K562 (cell line): ENCODE results near the gene SLC24A3. TPM values are rescaled to one million over a fixed set of nuclear protein-coding genes. Genes with fewer than 3 reads are reported as not detected.

ENCODE experiments used
- ATAC-seq: fragments of 200-7000 bp; cut with Tn5 transposase; 3 replicates; pipeline ENCODE4 v1.9.1; 2020; ENCODE audit warnings: moderate library complexity
- BruUV-seq: library from RNA; stranded (reverse); fragments of 400-500 nt; replicated peaks from 2 replicates; lab custom pipeline; 2021; lab: Mats Ljungman, UMichigan
- CTCF ChIA-PET: fragments of 300-600 bp; formaldehyde crosslinking; extraction: SDS; loops from one replicate; lab custom pipeline; 2021; ENCODE audit warnings: low intra/inter-chr PET ratio; lab: Yijun Ruan, JAX
- POLR2A ChIA-PET: fragments of 300-600, 350-650 bp; sonication (Branson Sonifier 250); formaldehyde crosslinking; extraction: SDS; loops from one replicate; lab custom pipeline; 2021; ENCODE audit warnings: antibody characterized with exemption, inconsistent platforms; lab: Yijun Ruan, JAX
- DNase-seq, 4 experiments: peaks; one replicate each; pipeline versions ENCODE4 v3.0.0 to v3.0.0-alpha.2; 2011 to 2018; ENCODE audit warnings: low spot score in 3 of 4, mixed read lengths in 3 of 4; ENCODE audit errors: extremely low read depth in 1 of 4
- FAIRE-seq: peaks from 2 replicates; lab custom pipeline; 2011; peaks lifted over from hg19 to GRCh38; lab: Jason Lieb, UNC
- H2AFZ ChIP-seq: 2 replicates; pipeline ENCODE4 v1.6.0; 2011; ENCODE audit warnings: low read depth, low read length, control low read depth, inconsistent platforms
- H3K27ac ChIP-seq: fragments of 200-600 bp; 3 replicates; pipeline ENCODE4 v1.8.0; 2011; ENCODE audit warnings: low read depth, mild to moderate bottlenecking, control low read depth, inconsistent platforms, low read length, moderate library complexity, mixed read lengths; ENCODE audit errors: extremely low read depth
- H3K27me3 ChIP-seq, 2 experiments: fragments of 300-600 bp in 1 of 2; 2 replicates in 1 of 2; 3 replicates in 1 of 2; pipeline versions ENCODE4 v1.6.0 to v1.8.0; 2011; ENCODE audit warnings: inconsistent platforms in 2 of 2, low read length in 2 of 2, mild to moderate bottlenecking in 1 of 2, mixed read lengths in 1 of 2, moderate library complexity in 1 of 2; ENCODE audit not compliant: control insufficient read depth in 2 of 2, insufficient read depth in 2 of 2
- H3K36me3 ChIP-seq: fragments of 300-600 bp; 3 replicates; pipeline ENCODE4 v1.8.0; 2011; ENCODE audit warnings: mild to moderate bottlenecking, low read length, inconsistent platforms; ENCODE audit not compliant: control insufficient read depth, insufficient read depth
- H3K4me1 ChIP-seq, 2 experiments: fragments of 200-600 bp in 1 of 2; replicated peaks in 1 of 2; 2 replicates in 1 of 2; 3 replicates in 1 of 2; pipeline versions ENCODE4 v1.5.1 to v1.8.0; 2011; ENCODE audit warnings: inconsistent platforms in 2 of 2, low read length in 2 of 2, mild to moderate bottlenecking in 1 of 2, mixed read lengths in 1 of 2, moderate library complexity in 1 of 2; ENCODE audit not compliant: control insufficient read depth in 2 of 2, insufficient read depth in 2 of 2
- H3K4me2 ChIP-seq: 2 replicates; pipeline ENCODE4 v1.6.1; 2011; ENCODE audit warnings: low read length, control low read depth, inconsistent platforms, mixed read lengths; ENCODE audit not compliant: insufficient read depth
- H3K4me3 ChIP-seq: fragments of 200-600 bp; sonication (generic), shearing (Covaris generic); 2 replicates; pipeline ENCODE4 v1.5.1; 2016; ENCODE audit warnings: control low read depth, inconsistent platforms
- H3K79me2 ChIP-seq: fragments of 200-600 bp; 3 replicates; pipeline ENCODE4 v1.8.0; 2011; ENCODE audit warnings: low read length, inconsistent platforms; ENCODE audit not compliant: control insufficient read depth, insufficient read depth
- H3K9ac ChIP-seq, 2 experiments: 2 replicates each; pipeline versions ENCODE4 v1.6.0 to v1.6.1; 2011; ENCODE audit warnings: low read depth in 2 of 2, low read length in 2 of 2, control low read depth in 1 of 2, inconsistent platforms in 1 of 2, mild to moderate bottlenecking in 1 of 2, mixed read lengths in 1 of 2; ENCODE audit not compliant: insufficient read depth in 1 of 2
- H3K9me1 ChIP-seq: one replicate; pipeline ENCODE4 v1.6.0; 2011; ENCODE audit warnings: inconsistent platforms, mild to moderate bottlenecking, low read length, moderate library complexity; ENCODE audit not compliant: control insufficient read depth, insufficient read depth
- H3K9me3 ChIP-seq: replicated peaks from 2 replicates; pipeline ENCODE4 v1.5.1; 2011; ENCODE audit warnings: low read depth, low read length, inconsistent platforms; ENCODE audit not compliant: control insufficient read depth, insufficient read depth
- H4K20me1 ChIP-seq: replicated peaks from 2 replicates; pipeline ENCODE4 v1.6.1; 2011; ENCODE audit warnings: low read length, inconsistent platforms, mixed read lengths; ENCODE audit not compliant: control insufficient read depth, insufficient read depth
- ADNP ChIP-seq: fragments of 200-800 bp; sonication (Bioruptor generic); IDR thresholded peaks from 2 replicates; pipeline ENCODE4 v1.6.1; 2016; ENCODE audit warnings: missing genetic modification characterization, missing compliant biosample characterization
- ATF1 ChIP-seq, 2 experiments: fragments of 450-650 bp in 1 of 2; IDR thresholded peaks; 2 replicates each; pipeline ENCODE4 v1.6.1; 2016; ENCODE audit warnings: missing compliant biosample characterization in 1 of 2, missing genetic modification characterization in 1 of 2
- FOXJ2 ChIP-seq: fragments of 200-800 bp; sonication (Bioruptor generic); IDR thresholded peaks from 2 replicates; pipeline ENCODE4 v1.6.1; 2016; ENCODE audit warnings: missing genetic modification characterization, missing compliant biosample characterization
- FOXK2 ChIP-seq, 2 experiments: fragments of 450-650 bp; IDR thresholded peaks in 1 of 2; conservative IDR thresholded peaks in 1 of 2; 2 replicates each; pipeline ENCODE4 v1.6.1; 2016; ENCODE audit warnings: low read depth in 2 of 2, mild to moderate bottlenecking in 1 of 2
- MTF1 ChIP-seq: fragments of 250-450 bp; sonication (Bioruptor Pico); IDR thresholded peaks from 2 replicates; pipeline ENCODE4 v1.9.0; 2021; ENCODE audit warnings: moderate library complexity, mild to moderate bottlenecking, inconsistent platforms, borderline replicate concordance
- POLR2H ChIP-seq: IDR thresholded peaks from 2 replicates; pipeline ENCODE4 v1.6.1; 2016; ENCODE audit warnings: missing genetic modification characterization, low read depth, mild to moderate bottlenecking, control low read depth, missing compliant biosample characterization, moderate library complexity
- RB1 ChIP-seq: fragments of 450-650 bp; IDR thresholded peaks from 2 replicates; pipeline ENCODE4 v1.6.1; 2017; ENCODE audit warnings: low read depth, mild to moderate bottlenecking
- RFX5 ChIP-seq: IDR thresholded peaks from 2 replicates; pipeline ENCODE4 v1.6.1; 2011; ENCODE audit warnings: low read depth, mild to moderate bottlenecking, improper control_type of control experiment, low read length
- ZEB2 ChIP-seq: fragments of 450-650 bp; IDR thresholded peaks from 2 replicates; pipeline ENCODE4 v1.6.1; 2016
- ZNF134 ChIP-seq: fragments of 250-450 bp; sonication (Bioruptor Pico); conservative IDR thresholded peaks from 2 replicates; pipeline ENCODE4 v1.4.0; 2020
- ZNF384 ChIP-seq: IDR thresholded peaks from 2 replicates; pipeline ENCODE4 v1.6.1; 2012; ENCODE audit warnings: low read depth, low read length, improper control_type of control experiment
- ZNF778 ChIP-seq: fragments of 450-650 bp; formaldehyde crosslinking; IDR thresholded peaks from 2 replicates; pipeline ENCODE4 v1.4.0; 2020; ENCODE audit warnings: mild to moderate bottlenecking, moderate library complexity
- ZSCAN29 ChIP-seq: fragments of 450-650 bp; IDR thresholded peaks from 2 replicates; pipeline ENCODE4 v1.6.1; 2017
- ZZZ3 ChIP-seq: fragments of 450-650 bp; IDR thresholded peaks from 2 replicates; pipeline ENCODE4 v1.6.1; 2016; ENCODE audit warnings: antibody characterized with exemption, mild to moderate bottlenecking, moderate library complexity
- WGBS: fragments of 100-300 bp; shearing (Covaris generic); methylation state at CpG from one replicate; pipeline ENCODE4 v1.1.6; 2016; ENCODE audit warnings: low coverage, mixed read lengths; ENCODE audit not compliant: insufficient coverage; ENCODE audit errors: missing lambda C conversion rate; 5-methylcytosine and 5-hydroxymethylcytosine counted together
- in situ Hi-C: fragments of 300-500 bp; cut with MboI; formaldehyde crosslinking; loops from 4 replicates; pipeline ENCODE4 v1.15.0; 2018; ENCODE audit warnings: inconsistent platforms, mixed read lengths
- intact Hi-C: fragments of 100-400 bp; cut with micrococcal nuclease; formaldehyde crosslinking; loops from 2 replicates; pipeline ENCODE4 v1.14.2; 2022
- polyA plus RNA-seq, 8 experiments: library from polyadenylated mRNA; depleted of rRNA in 4 of 8; stranded (reverse) in 5 of 8; unstranded in 3 of 8; fragments of >200 nt; fragmentation: Nextera tagmentation in 2 of 8; fragmentation: Illumina TruSeq in 1 of 8; extraction: Ambion mirVana in 2 of 8; extraction: Trizol in 1 of 8; gene quantifications; 2 replicates each; pipeline versions ENCODE4 v1.2.1 to v1.2.3, GENCODE V29; 2011 to 2014; ENCODE audit warnings: inconsistent platforms in 1 of 8, missing spikeins in 1 of 8
- total RNA-seq, 7 experiments: library from RNA; depleted of rRNA in 6 of 7; stranded (reverse); fragments of >200 nt in 6 of 7; fragmentation: Illumina TruSeq in 2 of 7; extraction: Trizol in 2 of 7; gene quantifications; 2 replicates each; pipeline versions ENCODE4 v1.2.1 to v1.2.3, GENCODE V29; 2011 to 2021; ENCODE audit warnings: low replicate concordance in 1 of 7
- TF ChIP-seq, protein P1 (sequence below): fragments of 450-650 bp; formaldehyde crosslinking; IDR thresholded peaks from 2 replicates; pipeline ENCODE4 v1.4.0; 2020; ENCODE audit warnings: mild to moderate bottlenecking, moderate library complexity
- TF ChIP-seq, protein P2 (sequence below): sonication (generic); formaldehyde crosslinking; IDR thresholded peaks from 2 replicates; pipeline ENCODE4 v1.8.0; 2023; ENCODE audit warnings: missing genetic modification reagents, mild to moderate bottlenecking, borderline replicate concordance

SLC24A3 gene
- total and polyA plus RNA-seq, 9 of the 15 experiments (the other 6 are each of a cell fraction or from before 2014, with no cell fraction given): not detected

DNA sequence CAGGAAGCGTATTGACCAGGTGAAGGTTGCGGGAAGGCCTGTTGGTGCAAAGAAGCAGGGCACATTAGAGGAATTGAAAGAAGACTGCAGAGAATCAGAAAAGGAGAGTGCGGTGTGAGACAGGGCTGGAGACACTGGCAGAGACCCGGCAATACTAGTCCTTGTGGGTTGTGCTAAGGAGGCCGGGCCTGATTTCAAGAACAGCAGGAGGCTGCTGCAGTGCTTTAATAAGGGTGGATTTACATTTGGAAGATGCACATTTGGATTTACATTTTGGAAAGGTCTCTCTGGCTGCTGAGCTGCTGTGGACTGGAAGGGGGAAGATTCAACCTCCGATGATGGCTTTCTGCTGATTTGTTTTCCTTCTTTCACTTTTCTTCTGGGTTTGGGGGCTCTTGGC, 167.8 kb downstream of the SLC24A3 start (continued):
- TF ChIP-seq ADNP (tag): no peak
- TF ChIP-seq ZSCAN29: no peak
- TF ChIP-seq ZZZ3: no peak
- no peak for TF ChIP-seq ATF1 (CRISPR knock-in tag; IDR thresholded peaks at IDR 0.05)
- TF ChIP-seq ATF1 (tag; IDR thresholded peaks at IDR 0.05): no peak

DNA sequence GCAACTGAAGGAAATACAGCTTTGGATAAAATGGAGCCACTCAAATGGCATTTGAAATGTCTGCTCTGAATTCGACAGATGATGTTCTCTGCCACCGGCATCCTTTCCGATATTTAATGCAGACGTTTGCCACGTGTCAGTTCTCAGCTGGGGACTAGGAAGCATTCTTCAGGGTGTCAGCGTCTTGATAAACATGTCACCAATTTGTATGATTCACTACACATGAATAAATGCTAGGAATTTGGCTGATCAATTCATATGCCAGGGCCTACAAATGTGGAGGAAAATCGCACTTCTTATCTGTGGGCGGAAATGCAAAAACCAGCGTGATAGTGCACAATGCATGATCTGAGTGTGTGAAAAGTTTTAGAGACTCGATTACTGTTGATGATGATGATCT, 169.5 kb downstream of the SLC24A3 start:
- Histone ChIP-seq H2AFZ (no peak overlapping the region), H3K9me3 (no peaks in the 10 kb centered on the region), H4K20me1 (no peaks in the 10 kb centered on the region), H3K27me3 (no peaks in the 10 kb centered on the region), H3K27ac (no peak overlapping the region), H3K4me2 (no peak overlapping the region), H3K9ac (no peak overlapping the region), H3K79me2 (no peaks in the 10 kb centered on the region), H3K4me3 (no peak overlapping the region), H3K36me3 (no peaks in the 10 kb centered on the region), H3K4me1 (no peaks in the 10 kb centered on the region), H3K9me1 (no peaks in the 10 kb centered on the region)
- 0% methylated on average over 10 of the region's 10 CpGs for WGBS
- intact Hi-C loops: no loop called here
- in situ Hi-C loops: no loop called here
- FAIRE-seq (no peak), DNase-seq (no peak), ATAC-seq (no peak)
- POLR2A ChIA-PET: no interaction called here
- CTCF ChIA-PET: no interaction called here
- no TSS peak for BruUV-seq
- TF ChIP-seq ZEB2 (no peak), MTF1 (CRISPR knock-in tag) (no peak), RFX5 (no peak), ZNF778 (CRISPR knock-in tag) (no peak), POLR2H (tag) (no peak), FOXK2 (conservative IDR thresholded peaks at IDR 0.05 in 1 of 2, IDR thresholded peaks at IDR 0.05 in 1 of 2; ENCODE audit: low read depth in 2 of 2) (no peak), ZNF384 (no peak), RB1 (no peak), FOXJ2 (tag) (no peak), ZNF134 (no peak)
- TF ChIP-seq, protein P1, sequence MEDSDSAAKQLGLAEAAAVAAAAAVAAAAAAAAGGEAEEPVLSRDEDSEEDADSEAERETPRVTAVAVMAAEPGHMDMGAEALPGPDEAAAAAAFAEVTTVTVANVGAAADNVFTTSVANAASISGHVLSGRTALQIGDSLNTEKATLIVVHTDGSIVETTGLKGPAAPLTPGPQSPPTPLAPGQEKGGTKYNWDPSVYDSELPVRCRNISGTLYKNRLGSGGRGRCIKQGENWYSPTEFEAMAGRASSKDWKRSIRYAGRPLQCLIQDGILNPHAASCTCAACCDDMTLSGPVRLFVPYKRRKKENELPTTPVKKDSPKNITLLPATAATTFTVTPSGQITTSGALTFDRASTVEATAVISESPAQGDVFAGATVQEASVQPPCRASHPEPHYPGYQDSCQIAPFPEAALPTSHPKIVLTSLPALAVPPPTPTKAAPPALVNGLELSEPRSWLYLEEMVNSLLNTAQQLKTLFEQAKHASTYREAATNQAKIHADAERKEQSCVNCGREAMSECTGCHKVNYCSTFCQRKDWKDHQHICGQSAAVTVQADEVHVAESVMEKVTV (CRISPR knock-in tag): no peak
- TF ChIP-seq, protein P2, sequence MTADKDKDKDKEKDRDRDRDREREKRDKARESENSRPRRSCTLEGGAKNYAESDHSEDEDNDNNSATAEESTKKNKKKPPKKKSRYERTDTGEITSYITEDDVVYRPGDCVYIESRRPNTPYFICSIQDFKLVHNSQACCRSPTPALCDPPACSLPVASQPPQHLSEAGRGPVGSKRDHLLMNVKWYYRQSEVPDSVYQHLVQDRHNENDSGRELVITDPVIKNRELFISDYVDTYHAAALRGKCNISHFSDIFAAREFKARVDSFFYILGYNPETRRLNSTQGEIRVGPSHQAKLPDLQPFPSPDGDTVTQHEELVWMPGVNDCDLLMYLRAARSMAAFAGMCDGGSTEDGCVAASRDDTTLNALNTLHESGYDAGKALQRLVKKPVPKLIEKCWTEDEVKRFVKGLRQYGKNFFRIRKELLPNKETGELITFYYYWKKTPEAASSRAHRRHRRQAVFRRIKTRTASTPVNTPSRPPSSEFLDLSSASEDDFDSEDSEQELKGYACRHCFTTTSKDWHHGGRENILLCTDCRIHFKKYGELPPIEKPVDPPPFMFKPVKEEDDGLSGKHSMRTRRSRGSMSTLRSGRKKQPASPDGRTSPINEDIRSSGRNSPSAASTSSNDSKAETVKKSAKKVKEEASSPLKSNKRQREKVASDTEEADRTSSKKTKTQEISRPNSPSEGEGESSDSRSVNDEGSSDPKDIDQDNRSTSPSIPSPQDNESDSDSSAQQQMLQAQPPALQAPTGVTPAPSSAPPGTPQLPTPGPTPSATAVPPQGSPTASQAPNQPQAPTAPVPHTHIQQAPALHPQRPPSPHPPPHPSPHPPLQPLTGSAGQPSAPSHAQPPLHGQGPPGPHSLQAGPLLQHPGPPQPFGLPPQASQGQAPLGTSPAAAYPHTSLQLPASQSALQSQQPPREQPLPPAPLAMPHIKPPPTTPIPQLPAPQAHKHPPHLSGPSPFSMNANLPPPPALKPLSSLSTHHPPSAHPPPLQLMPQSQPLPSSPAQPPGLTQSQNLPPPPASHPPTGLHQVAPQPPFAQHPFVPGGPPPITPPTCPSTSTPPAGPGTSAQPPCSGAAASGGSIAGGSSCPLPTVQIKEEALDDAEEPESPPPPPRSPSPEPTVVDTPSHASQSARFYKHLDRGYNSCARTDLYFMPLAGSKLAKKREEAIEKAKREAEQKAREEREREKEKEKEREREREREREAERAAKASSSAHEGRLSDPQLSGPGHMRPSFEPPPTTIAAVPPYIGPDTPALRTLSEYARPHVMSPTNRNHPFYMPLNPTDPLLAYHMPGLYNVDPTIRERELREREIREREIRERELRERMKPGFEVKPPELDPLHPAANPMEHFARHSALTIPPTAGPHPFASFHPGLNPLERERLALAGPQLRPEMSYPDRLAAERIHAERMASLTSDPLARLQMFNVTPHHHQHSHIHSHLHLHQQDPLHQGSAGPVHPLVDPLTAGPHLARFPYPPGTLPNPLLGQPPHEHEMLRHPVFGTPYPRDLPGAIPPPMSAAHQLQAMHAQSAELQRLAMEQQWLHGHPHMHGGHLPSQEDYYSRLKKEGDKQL (CRISPR knock-in tag): no peak
